IPS DF 4.7 (cell line): Measurements from ENCODE around the gene DCAF11.
"Not testable (repeated sequence)": the region's sequence is repeated elsewhere in the genome, so short reads cannot be mapped to it uniquely, and the experiment has no call there.

Experiments
- DNase-seq: peaks from one replicate; pipeline ENCODE4 v3.0.0-alpha.2; 2013; ENCODE audit warnings: low spot score; ENCODE audit errors: extremely low read depth

The DCAF11 gene

GRCh38 chr14:24095271-24096068, 19.1 kb upstream of the DCAF11 start:
- DNase-seq = no peak

GRCh38 chr14:24096545-24097181, 17.9 kb upstream of the DCAF11 start:
- no peak for DNase-seq

GRCh38 chr14:24098229-24098926, 16.2 kb upstream of the DCAF11 start:
- no peak for DNase-seq

GRCh38 chr14:24098927-24099813, 15.4 kb upstream of the DCAF11 start:
- no peak for DNase-seq

GRCh38 chr14:24100197-24100981, 14.2 kb upstream of the DCAF11 start:
- no peak for DNase-seq

GRCh38 chr14:24100982-24101494, 13.5 kb upstream of the DCAF11 start:
- DNase-seq = no peak

GRCh38 chr14:24102357-24103048, 12.1 kb upstream of the DCAF11 start:
- DNase-seq = no peak

- DNase-seq = no peak
Measured at GRCh38 chr14:24103451-24103850, 11.1 kb upstream of the DCAF11 start.

- DNase-seq = not testable (repeated sequence)
Measured at GRCh38 chr14:24105609-24106239, 8.9 kb upstream of the DCAF11 start.

- DNase-seq = no peak
Measured at GRCh38 chr14:24106672-24107271, 7.8 kb upstream of the DCAF11 start.

GRCh38 chr14:24108336-24108874, 6.2 kb upstream of the DCAF11 start:
- DNase-seq = no peak

- no peak for DNase-seq
Measured at GRCh38 chr14:24110060-24110459, 4.5 kb upstream of the DCAF11 start.

GRCh38 chr14:24110523-24110922, 4.1 kb upstream of the DCAF11 start:
- DNase-seq = no peak

- DNase-seq = no peak
Measured at GRCh38 chr14:24113379-24113800, 1.2 kb upstream of the DCAF11 start.

GRCh38 chr14:24113801-24114531, 611 bp upstream of the DCAF11 start:
- DNase-seq = peak; percentile 25

- no peak for DNase-seq
Measured at GRCh38 chr14:24115422-24116127, 998 bp downstream of the DCAF11 start.

- DNase-seq = no peak
Measured at GRCh38 chr14:24116128-24116814, 1.7 kb downstream of the DCAF11 start.
